ENCODE measurements around the gene HMGB1.

HMGB1 gene

DNA sequence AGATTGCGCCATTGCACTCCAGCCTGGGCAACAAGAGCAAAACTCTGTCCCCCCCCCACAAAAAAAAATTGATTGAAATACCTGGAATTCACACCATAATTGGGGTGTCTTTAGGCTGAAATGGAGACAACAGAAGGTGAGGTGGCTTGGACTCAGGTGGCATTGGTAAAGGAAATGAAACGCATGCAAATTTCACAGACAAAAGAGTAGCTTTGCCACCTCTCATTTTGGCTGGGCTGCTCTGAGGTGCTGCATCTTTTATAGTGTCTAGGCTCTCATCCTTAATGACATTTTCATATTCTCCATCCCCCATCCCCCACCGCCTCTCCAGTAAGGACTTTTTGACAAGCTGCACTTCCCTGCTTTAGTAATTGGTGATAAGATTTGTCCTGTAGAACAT lies 36.5 kb downstream of the HMGB1 start:
- no peak for DNase-seq

DNA sequence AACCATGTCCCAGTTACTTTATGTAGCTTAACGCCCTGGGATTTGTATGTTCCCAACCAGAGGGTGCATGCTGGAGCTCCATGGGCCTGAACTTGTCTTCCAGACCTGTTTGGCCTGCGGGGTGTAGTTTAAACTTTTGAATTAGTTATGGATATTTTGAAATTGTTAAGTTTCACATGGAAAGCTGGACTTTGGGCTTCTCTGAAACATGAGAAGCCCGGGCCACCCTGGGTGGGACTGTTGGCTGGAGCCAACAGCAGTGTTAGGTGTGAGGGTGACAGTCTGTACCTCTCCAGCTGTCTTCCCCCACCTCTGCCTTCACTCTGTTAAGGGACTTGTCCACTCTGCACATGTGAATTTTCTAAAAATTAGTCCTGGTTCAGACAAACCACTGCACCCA lies 41.8 kb downstream of the HMGB1 start:
- DNase-seq, result no peak

DNA sequence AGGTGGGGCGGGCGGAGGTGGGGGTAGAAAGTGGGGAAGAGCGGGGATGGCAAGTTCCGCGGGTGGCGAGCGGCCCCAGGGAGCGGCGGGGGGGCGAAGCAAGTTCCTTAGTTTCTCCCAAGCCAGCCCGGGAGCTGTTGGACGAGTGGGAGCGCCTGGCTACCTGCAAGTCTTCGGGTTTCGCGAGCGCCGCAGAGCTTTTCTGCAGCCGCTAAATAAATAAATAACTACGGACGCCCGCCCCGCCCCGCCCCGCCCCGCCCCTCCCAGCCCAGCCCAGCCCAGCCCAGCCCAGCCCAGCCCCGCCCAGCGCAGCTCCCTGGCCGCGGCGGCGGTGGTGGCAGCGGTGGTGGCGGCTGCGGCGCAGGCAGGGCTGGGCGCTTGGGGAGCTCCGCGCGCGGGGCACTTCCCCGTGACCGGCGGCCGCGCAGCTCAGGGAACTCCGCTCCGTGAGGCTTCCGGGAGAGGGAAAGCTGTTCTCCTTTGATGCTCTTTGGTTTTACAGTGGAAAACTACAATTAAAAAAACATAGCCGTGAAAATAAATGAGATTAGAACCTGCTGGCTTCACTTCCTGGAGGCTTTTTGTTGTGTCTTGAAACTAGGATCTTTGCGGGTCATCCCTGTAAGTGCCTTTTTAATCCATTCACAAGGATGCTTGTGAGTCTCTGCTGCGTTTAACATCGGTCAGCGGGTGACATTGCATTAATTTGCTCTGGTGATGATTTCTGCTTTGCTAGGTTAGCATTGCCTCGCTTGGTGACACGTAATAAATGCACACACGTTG lies 43.5 kb downstream of the HMGB1 start, which contains the start of gene UBE2L5:
Gene UBE2L5 (plus strand): TSS at position 440 of the 786 bp plus-strand sequence. CDS start 5,498 bp downstream, outside the sequence.
- peak; percentile 66 to 68 for DNase-seq

DNA sequence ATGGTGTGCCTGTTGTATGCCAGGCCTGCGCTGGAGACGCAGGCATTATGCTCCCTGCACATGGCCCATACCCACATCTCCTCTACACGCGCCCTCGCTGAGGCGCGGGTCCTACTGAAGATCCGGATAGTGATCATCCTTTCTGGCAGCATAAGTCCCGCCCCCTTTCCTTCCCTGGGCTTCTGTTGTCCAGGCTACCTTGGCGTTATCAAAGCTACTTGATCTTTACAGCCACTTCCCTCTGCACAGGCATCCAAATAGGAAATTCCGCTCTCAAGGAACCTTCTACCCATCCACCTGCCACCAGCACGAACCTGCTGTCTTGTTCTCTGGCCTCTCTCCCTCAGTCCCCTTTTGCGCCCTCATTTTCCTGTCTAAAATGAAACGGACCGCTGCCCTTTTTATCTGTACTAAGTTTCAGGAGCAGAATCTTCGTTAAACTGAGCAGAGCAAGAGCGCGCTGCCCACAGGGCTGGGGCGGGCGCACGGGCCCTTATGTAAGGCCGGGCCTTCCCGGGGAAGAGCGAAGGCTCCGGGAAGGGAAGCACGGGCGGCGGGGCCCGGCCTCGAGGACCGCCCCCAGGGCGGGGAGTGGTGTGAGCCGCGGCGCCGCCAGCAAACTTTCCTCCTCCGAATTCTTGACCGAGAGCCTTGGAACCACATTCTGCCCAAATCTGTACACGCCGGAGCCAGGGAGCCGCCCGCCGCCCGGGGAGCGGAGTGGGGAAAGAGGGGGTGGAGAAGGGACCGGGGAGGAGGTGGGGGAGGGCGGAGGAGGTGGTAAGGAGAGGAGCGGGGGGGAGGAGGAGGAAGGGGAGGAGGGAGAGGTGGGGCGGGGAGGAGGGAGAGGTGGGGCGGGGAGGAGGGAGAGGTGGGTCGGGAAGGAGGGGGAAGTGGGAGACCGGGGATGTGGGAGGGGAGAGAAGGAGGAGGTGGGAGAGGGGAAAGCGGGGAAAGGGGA lies 44.4 kb downstream of the HMGB1 start:
- DNase-seq, result peak; percentile 25 to 46

DNA sequence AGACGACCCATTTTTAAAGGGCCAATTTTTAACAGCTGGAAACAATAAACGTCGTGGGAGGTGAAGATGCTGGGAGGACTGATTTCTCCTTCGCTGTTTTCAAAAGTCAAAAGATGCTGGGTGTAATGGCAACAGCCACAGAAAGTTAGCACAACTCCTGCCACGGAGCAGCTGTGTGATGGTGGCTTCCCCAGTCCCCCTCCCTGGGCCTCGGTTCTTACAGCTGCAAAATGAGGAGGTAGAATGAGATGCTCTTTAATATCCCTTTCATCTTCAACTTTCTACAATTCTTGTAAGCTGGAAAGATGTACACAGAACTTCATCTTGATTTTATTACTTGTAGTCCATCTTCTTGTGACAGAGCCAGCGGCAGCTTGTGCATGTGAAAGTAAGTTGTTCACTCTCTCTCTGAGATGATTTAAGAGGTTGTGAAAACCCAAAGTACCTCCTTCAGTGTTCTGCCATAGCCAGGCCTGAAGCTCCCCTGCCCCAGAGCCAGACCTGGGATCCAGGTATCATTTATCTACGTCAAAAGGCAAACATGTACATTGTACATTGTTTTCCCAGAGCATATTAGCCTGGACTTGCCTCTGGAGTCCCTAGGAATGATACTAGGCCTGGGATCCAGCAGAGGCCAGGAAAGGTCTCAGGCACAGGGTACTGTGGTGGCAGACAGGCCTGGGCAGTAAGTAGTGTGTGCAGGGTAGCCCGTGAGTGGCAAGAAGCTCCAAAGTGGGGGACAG lies 46.8 kb downstream of the HMGB1 start:
- DNase-seq, result no peak

DNA sequence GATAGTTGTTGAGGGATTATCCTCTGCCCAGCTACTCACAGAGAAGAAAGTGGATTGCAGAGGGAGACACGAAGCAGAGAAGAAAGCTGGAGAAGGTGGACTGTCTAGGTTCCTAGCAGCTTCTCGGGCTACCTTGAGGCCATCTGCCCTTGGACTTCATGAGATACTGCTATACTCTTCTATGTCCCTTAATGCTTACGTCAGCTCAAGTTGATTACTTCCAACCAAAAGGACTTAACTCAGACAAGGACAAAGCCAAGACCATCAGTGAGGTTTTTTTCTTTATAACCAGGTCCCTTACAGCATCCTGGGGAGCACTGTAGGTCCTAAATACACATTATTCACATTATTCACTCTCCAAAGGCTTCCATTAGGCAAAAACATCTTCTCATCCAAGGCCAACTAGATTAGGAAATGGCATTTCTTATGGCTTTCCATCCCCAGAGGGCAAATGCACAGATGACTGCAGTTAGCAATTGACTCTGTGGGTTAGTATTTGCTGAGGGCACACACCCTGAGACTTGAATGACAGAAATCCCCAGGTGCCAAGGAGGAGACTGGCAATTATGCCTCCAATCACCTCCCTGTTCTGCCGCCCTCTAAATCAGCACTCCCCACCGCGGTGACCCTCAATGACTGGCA lies 47.5 kb downstream of the HMGB1 start:
- no peak for DNase-seq

DNA sequence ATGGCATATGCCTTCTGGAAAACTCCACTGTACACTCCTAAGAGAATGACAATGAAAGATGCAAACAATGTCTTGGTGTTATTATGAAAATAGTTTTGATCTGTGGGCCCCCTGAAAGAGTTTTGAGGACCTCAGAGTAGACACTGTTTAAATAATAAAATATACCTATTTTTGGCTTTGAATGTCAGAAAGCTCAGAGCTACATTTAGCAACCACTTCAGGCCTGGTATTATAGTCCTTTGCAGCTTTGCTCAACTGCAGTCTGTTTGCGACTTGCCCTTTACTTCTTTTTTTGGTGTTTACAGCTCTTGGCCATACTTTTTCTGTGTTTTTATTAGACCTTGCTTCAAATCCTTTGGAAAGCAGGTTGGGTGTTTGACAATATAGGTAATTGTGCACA lies 49.3 kb downstream of the HMGB1 start:
- DNase-seq, result no peak

DNA sequence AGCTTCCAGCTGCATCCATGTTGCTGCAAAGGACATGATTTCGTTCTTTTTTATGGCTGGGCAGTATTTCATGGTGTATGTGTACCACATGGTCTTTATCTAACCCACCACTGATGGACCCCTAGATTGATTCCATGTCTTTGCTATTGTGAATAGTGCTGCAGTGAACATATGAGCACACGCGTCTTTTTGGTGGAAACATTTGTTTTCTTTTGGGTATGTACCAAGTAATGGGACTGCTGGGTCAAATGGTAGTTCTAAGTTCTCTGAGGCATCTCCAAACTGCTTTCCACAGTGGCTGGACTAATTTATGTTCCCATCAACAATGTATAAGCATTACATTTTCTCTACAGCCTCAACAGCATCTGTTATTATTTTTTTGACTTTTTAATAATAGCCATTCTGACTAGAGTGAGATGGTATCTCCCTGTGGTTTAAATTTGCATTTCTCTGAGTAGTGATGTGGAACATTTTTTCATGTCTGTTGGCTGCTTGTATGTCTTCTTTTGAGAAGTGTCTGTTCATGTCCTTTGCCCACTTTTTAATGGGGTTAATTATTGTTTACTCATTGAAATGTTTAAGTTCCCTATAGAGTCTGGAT lies 50.2 kb downstream of the HMGB1 start:
- DNase-seq, result no peak

DNA sequence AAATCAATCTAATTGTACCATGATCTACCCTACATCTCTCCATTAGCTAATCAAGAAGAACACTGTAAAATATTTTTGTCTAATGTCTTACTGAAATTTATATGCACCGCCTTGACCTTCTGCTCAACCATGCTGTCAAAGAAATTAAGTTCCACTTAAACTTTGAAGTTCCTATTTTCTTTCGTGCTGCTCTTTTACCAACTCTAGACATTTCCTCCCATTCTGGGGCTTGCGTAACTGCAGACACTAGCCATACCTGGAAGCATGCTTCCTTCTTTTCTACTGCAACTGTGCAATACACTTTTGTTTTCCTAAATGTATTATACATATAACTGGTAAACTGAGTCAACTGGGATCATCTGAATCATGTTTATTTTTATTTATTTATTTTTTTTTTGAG lies 51.9 kb downstream of the HMGB1 start:
- no peak for DNase-seq

DNA sequence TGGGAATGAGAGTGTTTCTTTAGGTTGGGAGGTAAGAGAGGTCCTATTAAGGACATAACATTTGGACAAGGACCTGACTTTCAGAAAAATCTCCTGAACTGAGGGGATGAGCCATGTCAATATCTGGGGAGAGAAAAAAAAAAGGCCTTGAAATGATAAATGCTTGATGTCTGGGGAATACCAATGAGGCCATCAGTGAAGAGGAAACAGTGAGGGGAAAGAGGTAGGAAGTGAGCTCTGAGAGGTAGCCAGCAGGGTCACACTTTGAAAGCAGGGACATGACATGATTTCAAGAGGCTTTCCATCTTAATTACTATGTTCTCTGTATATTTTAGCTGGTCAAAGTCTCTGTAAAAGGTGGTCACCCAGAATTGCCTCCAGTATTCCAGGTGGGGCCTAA lies 53.4 kb downstream of the HMGB1 start:
- DNase-seq, result no peak

DNA sequence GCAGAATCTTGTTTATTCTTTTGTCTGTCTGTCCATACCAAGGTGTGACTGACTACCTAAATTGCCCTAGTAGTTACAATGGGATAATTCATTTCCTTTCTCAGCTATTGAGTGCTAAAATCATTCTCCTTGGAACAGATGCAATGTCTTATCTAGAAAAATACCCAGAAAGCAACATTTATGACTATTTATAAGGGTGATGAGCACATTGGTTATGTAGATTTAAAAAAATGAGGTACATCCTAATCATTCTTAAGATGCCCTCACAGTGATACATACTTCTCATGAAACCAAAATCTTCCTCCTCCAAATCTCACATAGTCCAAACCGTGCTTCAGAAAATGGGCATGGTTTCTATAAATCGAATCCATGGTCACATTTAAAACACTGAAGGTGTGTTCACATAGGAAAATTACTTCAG lies 55.0 kb downstream of the HMGB1 start:
- DNase-seq, result no peak

DNA sequence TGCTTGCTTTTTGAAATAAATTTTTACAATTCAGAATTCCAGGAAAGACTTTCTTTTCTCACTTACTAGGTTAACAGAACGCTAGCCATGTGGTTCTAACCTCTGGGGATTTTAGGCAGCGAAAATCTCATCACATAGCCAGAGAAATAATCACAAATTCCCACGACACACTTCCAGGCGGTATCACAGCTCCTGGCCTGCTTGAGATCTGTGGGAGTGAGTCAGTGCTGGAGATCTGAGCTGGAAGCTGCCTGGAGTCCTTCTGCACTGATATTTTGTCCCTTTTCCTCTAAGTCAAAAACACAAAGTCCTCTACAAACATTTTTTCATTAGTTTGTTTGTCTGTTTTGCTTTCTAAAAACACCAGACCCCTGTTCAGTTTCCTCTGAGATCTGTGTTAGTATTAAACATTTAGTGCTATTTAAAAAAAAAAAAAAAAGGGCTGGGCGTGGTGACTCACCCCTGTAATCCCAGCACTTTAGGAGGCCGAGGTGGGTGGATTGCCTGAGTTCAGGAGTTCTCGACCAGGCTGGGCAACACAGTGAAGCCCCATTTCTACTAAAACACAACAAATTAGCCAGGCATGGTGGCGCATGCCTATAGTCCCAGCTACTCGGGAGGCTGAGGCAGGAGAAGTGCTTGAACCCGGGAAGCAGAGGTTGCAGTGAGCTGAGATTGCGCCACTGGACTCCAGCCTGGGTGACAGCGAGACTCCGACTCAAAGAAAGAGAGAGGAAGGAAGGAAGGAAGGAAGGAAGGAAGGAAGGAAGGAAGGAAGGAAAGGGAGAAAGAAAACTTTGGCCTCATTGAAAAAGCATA lies 55.6 kb downstream of the HMGB1 start:
- DNase-seq, result no peak

DNA sequence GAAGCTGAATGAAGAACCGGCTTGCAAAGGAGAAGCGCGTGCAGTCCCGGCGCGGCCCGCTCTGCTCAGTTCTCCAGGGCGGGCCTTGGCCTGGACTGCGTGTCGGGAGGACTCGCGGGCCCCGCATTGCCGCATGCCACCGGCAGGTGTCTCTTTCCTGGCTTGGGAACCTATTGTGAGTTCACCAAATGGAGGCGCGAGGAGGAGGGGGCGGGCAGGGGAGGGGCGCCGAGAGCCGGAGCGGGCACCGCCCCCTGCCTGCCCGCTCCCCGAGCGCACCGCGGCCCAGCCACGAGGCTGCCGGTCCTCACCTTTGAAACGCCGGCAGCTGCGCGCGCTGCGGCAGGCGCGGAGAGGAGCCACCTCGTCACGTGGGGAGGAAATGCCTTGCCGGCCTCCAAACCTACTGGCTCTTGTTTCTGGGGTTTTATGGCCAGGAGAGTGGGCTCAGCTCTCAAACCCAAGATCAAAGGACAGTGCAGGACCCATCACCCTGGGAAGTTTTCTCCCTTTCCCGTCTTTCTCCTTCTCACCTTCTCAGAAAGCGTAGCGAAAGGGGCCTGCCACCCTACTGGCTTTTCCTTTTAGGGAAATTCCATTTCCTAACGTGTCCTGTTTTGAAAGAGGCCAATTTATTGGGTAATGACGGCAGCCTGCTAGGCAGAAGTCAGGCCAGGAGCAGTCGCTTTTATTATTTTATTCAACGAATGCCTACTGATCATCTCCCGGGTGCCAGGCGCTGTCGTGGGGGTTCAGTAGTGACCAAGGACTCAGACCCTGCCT lies 57.2 kb downstream of the HMGB1 start:
- DNase-seq, result peak; percentile 94

DNA sequence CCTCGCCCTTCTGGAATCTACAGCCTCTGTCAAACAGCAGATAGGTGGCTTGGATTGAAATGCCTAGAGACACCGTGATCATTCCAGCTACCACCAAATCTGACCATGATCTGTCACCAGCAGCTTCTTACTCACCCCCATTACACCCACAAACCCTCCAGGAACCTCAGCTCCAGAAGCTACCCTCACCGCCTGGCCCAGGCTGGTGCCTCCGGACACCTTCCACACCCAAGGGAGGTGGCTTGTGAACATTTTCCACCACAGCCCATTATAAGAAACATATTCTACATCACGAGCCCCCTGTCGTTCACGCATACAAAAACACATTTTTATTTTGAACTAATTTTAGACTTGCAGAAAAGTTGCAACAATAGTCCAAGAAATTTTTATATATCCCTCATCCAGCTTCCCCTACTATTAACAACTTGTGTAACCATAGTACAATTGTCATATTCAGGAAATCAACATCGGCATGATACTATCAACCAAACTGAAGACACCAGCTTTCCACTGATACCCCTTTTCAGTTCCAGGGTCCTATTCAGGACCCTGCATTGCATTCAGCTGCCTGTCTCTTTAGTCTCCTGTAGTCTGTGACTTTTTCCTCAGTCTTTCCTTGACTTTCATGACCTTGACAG lies 58.8 kb downstream of the HMGB1 start:
- no peak for DNase-seq
